Stomach smooth muscle (tissue), 2 donors: ENCODE results near the gene LEF1.

Experiments used
- H3K27ac ChIP-seq: one replicate; pipeline ENCODE4 v1.7.0; 2013; ENCODE audit warnings: mild to moderate bottlenecking, low read length, inconsistent platforms
- H3K27me3 ChIP-seq, 2 donors: one replicate each; pipeline ENCODE4 v1.7.0; 2013; ENCODE audit warnings: low read length in 2 of 2; ENCODE audit not compliant: insufficient read depth in 2 of 2, control insufficient read depth in 1 of 2
- H3K36me3 ChIP-seq, 2 donors: one replicate each; pipeline ENCODE4 v1.7.0; 2013; ENCODE audit warnings: low read length in 2 of 2; ENCODE audit not compliant: control insufficient read depth in 2 of 2, insufficient read depth in 2 of 2
- H3K4me1 ChIP-seq: one replicate; pipeline ENCODE4 v1.7.0; 2013; ENCODE audit warnings: low read length; ENCODE audit not compliant: control insufficient read depth, insufficient read depth
- H3K4me3 ChIP-seq, 2 donors: one replicate each; pipeline ENCODE4 v1.7.0; 2013; ENCODE audit warnings: low read length in 2 of 2
- H3K9ac ChIP-seq, 2 donors: one replicate each; pipeline ENCODE4 v1.7.0; 2013; ENCODE audit warnings: low read length in 2 of 2, mild to moderate bottlenecking in 1 of 2
- H3K9me3 ChIP-seq, 2 donors: one replicate each; pipeline ENCODE4 v1.7.0; 2013; ENCODE audit warnings: low read length in 2 of 2; ENCODE audit not compliant: control insufficient read depth in 2 of 2
- donor health status: healthy.
- donor health status: Pancreatic carcinoma.

LEF1 gene

GRCh38 chr4:108094131-108094530 lies 74.6 kb downstream of the LEF1 start:
- Histone ChIP-seq H3K36me3 (no peaks in the 10 kb centered on the region), H3K27me3 (no peaks in the 10 kb centered on the region), H3K9ac (no peak overlapping the region), H3K27ac (no peak overlapping the region), H3K9me3 (no peaks in the 10 kb centered on the region), H3K4me3 (no peak overlapping the region), H3K4me1 (no peaks in the 10 kb centered on the region)

- no peak overlapping the region for H3K4me3 ChIP-seq
Measured at GRCh38 chr4:108092288-108092687, 76.4 kb downstream of the LEF1 start.

GRCh38 chr4:108087293-108087967 lies 81.3 kb downstream of the LEF1 start:
- H3K9ac ChIP-seq: no peak overlapping the region
- no peaks in the 10 kb centered on the region for H3K4me1 ChIP-seq
- H3K27ac ChIP-seq: no peak overlapping the region
- no peaks in the 10 kb centered on the region for H3K9me3 ChIP-seq
- no peaks in the 10 kb centered on the region for H3K36me3 ChIP-seq
- no peak overlapping the region for H3K4me3 ChIP-seq
- H3K27me3 ChIP-seq: no peaks in the 10 kb centered on the region

More at GRCh38 chr4:108092288-108092687, 76.4 kb downstream of the LEF1 start:
- Histone ChIP-seq H3K27me3 (no peaks in the 10 kb centered on the region), H3K9me3 (no peaks in the 10 kb centered on the region), H3K9ac (no peak overlapping the region), H3K36me3 (no peaks in the 10 kb centered on the region), H3K4me1 (no peaks in the 10 kb centered on the region), H3K27ac (no peak overlapping the region)

- H3K27me3 ChIP-seq: peaks cover 0 to 5% of the 10 kb centered on the region in 2 donors
- H3K4me3 ChIP-seq: no peak overlapping the region
- no peaks in the 10 kb centered on the region for H3K4me1 ChIP-seq
- no peaks in the 10 kb centered on the region for H3K9me3 ChIP-seq
- no peak overlapping the region for H3K9ac ChIP-seq
- no peak overlapping the region for H3K27ac ChIP-seq
- no peaks in the 10 kb centered on the region for H3K36me3 ChIP-seq
Measured at GRCh38 chr4:108081256-108081655, 87.5 kb downstream of the LEF1 start.

- H3K9ac ChIP-seq: no peak overlapping the region
- H3K27ac ChIP-seq: no peak overlapping the region
- no peaks in the 10 kb centered on the region for H3K9me3 ChIP-seq
Measured at GRCh38 chr4:108080747-108081146, 88.0 kb downstream of the LEF1 start.

GRCh38 chr4:108078024-108078733 lies 90.6 kb downstream of the LEF1 start:
- Histone ChIP-seq H3K36me3 (no peaks in the 10 kb centered on the region), H3K27me3 (peaks cover 0 to 5% of the 10 kb centered on the region in 2 donors), H3K4me3 (no peak overlapping the region), H3K9me3 (no peaks in the 10 kb centered on the region), H3K9ac (no peak overlapping the region), H3K4me1 (no peaks in the 10 kb centered on the region), H3K27ac (no peak overlapping the region)

More at GRCh38 chr4:108080747-108081146, 88.0 kb downstream of the LEF1 start:
- H3K4me1 ChIP-seq: no peaks in the 10 kb centered on the region
- H3K4me3 ChIP-seq: no peak overlapping the region
- H3K27me3 ChIP-seq: peaks cover 0 to 5% of the 10 kb centered on the region in 2 donors
- no peaks in the 10 kb centered on the region for H3K36me3 ChIP-seq

GRCh38 chr4:108072300-108072699 lies 96.4 kb downstream of the LEF1 start:
- no peak overlapping the region for H3K27ac ChIP-seq
- no peaks in the 10 kb centered on the region for H3K9me3 ChIP-seq
- no peaks in the 10 kb centered on the region for H3K4me1 ChIP-seq
- H3K4me3 ChIP-seq: no peak overlapping the region
- peaks cover 0 to 4% of the 10 kb centered on the region in 2 donors for H3K27me3 ChIP-seq
- H3K36me3 ChIP-seq: no peaks in the 10 kb centered on the region
- H3K9ac ChIP-seq: no peak overlapping the region

GRCh38 chr4:108070775-108071174 lies 98.0 kb downstream of the LEF1 start:
- H3K9me3 ChIP-seq: no peaks in the 10 kb centered on the region
- peaks cover 0 to 4% of the 10 kb centered on the region in 2 donors for H3K27me3 ChIP-seq
- no peak overlapping the region for H3K9ac ChIP-seq
- H3K4me1 ChIP-seq: no peaks in the 10 kb centered on the region
- H3K36me3 ChIP-seq: no peaks in the 10 kb centered on the region
- no peak overlapping the region for H3K4me3 ChIP-seq
- H3K27ac ChIP-seq: no peak overlapping the region

- H3K36me3 ChIP-seq: no peaks in the 10 kb centered on the region
- no peak overlapping the region for H3K9ac ChIP-seq
- H3K4me3 ChIP-seq: no peak overlapping the region
- no peak overlapping the region for H3K27ac ChIP-seq
- H3K9me3 ChIP-seq: no peaks in the 10 kb centered on the region
- H3K27me3 ChIP-seq: peaks cover 0 to 4% of the 10 kb centered on the region in 2 donors
- no peaks in the 10 kb centered on the region for H3K4me1 ChIP-seq
Measured at GRCh38 chr4:108068442-108068841, 100.3 kb downstream of the LEF1 start.

- Histone ChIP-seq H3K27me3 (no peaks in the 10 kb centered on the region), H3K4me1 (no peaks in the 10 kb centered on the region), H3K36me3 (no peaks in the 10 kb centered on the region), H3K27ac (no peak overlapping the region), H3K4me3 (no peak overlapping the region), H3K9me3 (no peaks in the 10 kb centered on the region), H3K9ac (no peak overlapping the region)
Measured at GRCh38 chr4:108060686-108061321, 107.9 kb downstream of the LEF1 start.
